NOMO-1 treated with dmso at 0.1 percent for 144 hours (cell line): ENCODE data around the gene DOK5.

Experiments
- DNase-seq: peaks from one replicate; lab custom pipeline; 2025; ENCODE audit not compliant: unreplicated experiment; lab: John Stamatoyannopoulos, UW

Gene DOK5

GRCh38 chr20:54555150-54555549 lies 79.8 kb downstream of the DOK5 start:
- DNase-seq = no peak

- DNase-seq = no peak
These were observed 81.0 kb downstream of the DOK5 start for GRCh38 chr20:54556406-54556805.

- DNase-seq = no peak
These were observed 82.6 kb downstream of the DOK5 start for GRCh38 chr20:54557806-54558590.

GRCh38 chr20:54559890-54560289 lies 84.5 kb downstream of the DOK5 start:
- DNase-seq = no peak

- no peak for DNase-seq
These were observed 85.0 kb downstream of the DOK5 start for GRCh38 chr20:54560357-54560756.

GRCh38 chr20:54565255-54565654 lies 89.9 kb downstream of the DOK5 start:
- no peak for DNase-seq

GRCh38 chr20:54566031-54566688 lies 90.8 kb downstream of the DOK5 start:
- DNase-seq = no peak

GRCh38 chr20:54570561-54570960 lies 95.2 kb downstream of the DOK5 start:
- no peak for DNase-seq

- DNase-seq = no peak
These were observed 97.5 kb downstream of the DOK5 start for GRCh38 chr20:54572665-54573435.

- no peak for DNase-seq
These were observed 98.4 kb downstream of the DOK5 start for GRCh38 chr20:54573838-54574237.

- DNase-seq = no peak
These were observed 101.1 kb downstream of the DOK5 start for GRCh38 chr20:54576518-54576917.

GRCh38 chr20:54577637-54578036 lies 102.2 kb downstream of the DOK5 start:
- DNase-seq = no peak

GRCh38 chr20:54585217-54585616 lies 109.8 kb downstream of the DOK5 start:
- no peak for DNase-seq

- DNase-seq = no peak
These were observed 112.0 kb downstream of the DOK5 start for GRCh38 chr20:54587408-54587807.

- DNase-seq = no peak
These were observed 114.1 kb downstream of the DOK5 start for GRCh38 chr20:54589402-54590030.

GRCh38 chr20:54590856-54591255 lies 115.5 kb downstream of the DOK5 start:
- no peak for DNase-seq

- no peak for DNase-seq
These were observed 121.3 kb downstream of the DOK5 start for GRCh38 chr20:54596651-54597050.

- DNase-seq = no peak
These were observed 123.0 kb downstream of the DOK5 start for GRCh38 chr20:54598352-54598751.

GRCh38 chr20:54600634-54601033 lies 125.2 kb downstream of the DOK5 start:
- no peak for DNase-seq

GRCh38 chr20:54601831-54602515 lies 126.6 kb downstream of the DOK5 start:
- no peak for DNase-seq

- no peak for DNase-seq
These were observed 129.9 kb downstream of the DOK5 start for GRCh38 chr20:54605319-54605718.
